ENCODE measurements around the gene RNF224.
"Not testable (repeated sequence)": the region's sequence is repeated elsewhere in the genome, so short reads cannot be mapped to it uniquely, and the experiment has no call there.

The RNF224 gene

DNA sequence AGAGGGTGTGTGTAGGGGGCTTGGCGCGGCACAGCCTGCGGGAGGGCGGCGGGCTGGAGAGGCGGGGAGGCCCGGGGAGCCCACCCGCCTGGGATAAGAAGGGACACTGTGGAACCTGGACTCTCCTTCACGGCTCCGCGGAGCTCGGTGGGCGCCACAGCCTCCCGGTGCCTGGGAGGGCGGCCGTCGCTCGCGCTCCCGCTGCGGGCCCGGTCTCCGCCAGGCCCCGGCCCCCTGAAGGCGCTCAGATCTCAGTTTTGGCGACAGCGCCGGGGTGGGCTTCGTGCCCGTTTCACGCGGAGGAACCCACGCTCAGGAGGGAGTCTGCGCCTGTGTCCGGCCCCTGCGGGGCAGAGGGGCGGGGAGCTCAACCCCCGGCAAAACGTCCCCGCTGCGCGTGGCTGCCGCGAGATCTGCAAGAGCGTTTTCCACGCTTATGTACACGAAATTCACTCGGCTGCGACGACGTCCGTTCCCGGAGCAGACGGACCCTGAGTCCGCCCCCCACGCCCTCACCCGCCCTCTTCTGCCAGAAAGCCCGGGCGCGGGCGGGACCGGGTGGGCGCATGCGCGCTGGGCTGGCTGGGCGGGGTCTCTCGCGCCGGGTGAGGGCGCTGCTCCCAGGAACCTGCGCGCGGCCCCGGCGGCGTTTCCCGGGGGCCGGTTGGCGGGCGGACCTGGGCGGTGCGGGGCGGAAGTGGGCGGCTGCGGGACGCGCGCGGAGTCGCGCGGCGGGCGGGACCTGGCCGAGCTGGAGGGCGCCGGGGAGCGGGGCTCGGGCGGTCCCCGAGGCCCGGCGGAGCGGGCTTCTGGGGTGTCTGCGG lies 27.5 kb downstream of the RNF224 start, which contains the start of gene NELFB:
TSS of gene NELFB (plus strand) at position 704 of the 824 bp plus-strand sequence.
- peak; percentile 98 for DNase-seq (ENCODE audit: low spot score)

DNA sequence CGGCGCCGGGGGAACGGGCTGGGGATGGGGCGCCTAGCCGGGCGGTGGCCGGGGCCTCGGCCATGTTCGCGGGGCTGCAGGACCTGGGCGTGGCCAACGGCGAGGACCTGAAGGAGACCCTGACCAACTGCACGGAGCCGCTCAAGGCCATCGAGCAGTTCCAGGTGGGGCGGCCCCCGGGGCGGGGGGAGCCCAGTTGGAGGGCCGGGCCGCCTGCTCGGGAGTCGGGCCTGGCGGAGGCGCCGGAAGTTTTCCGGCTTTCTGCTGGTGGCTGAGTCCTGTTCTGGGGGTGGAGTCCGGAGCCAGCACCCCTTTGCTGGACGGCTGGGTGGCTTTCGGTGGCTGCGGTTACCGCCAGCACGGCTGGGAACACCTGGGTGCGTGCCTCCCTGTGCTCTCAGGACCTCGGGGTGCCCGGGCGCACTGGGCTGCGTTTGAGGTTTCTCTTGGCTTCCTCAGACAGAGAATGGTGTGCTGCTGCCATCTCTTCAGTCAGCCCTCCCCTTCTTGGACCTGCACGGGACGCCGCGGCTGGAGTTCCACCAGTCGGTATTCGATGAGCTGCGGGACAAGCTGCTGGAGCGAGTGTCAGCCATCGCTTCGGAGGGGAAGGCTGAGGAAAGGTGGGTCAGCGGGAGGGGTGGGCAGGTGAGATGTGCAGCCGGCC lies 28.3 kb downstream of the RNF224 start:
- DNase-seq (ENCODE audit: low spot score), result no peak

DNA sequence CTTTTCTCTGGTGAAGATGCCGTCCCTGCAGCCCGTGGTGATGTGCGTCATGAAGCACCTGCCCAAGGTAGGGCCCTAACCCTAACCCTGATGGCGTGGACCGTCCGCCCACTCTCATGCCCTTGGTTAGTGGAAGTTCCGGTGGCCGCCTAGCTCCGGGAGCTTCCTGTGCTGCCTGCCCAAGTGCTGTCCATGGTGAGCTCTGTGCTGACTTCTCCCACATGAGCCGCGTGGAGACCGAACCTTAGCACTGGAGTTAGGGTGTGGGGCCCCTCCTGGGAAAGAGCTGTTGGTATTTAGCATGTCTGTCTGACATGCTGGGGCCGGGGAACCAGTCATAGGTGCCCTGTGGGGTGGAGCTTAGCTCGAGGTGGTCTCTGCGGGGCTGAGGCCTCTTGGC lies 29.1 kb downstream of the RNF224 start:
- DNase-seq (ENCODE audit: low spot score), result no peak

DNA sequence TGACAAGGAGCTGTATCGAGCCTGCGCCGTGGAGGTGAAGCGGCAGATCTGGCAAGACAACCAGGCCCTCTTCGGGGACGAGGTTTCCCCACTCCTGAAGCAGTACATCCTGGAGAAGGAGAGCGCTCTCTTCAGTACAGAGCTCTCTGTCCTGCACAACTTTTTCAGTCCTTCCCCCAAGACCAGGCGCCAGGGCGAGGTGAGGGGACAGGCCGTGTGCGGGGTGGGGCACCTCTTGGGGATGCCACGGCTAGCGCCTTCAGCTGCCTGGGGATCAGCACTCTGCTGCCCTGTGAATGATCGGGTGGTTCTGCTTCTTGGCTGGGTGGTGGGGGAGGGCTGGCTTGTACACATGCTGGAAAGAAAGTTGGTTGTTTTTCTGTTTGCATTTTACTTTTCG lies 29.6 kb downstream of the RNF224 start:
- DNase-seq (ENCODE audit: low spot score), result no peak

DNA sequence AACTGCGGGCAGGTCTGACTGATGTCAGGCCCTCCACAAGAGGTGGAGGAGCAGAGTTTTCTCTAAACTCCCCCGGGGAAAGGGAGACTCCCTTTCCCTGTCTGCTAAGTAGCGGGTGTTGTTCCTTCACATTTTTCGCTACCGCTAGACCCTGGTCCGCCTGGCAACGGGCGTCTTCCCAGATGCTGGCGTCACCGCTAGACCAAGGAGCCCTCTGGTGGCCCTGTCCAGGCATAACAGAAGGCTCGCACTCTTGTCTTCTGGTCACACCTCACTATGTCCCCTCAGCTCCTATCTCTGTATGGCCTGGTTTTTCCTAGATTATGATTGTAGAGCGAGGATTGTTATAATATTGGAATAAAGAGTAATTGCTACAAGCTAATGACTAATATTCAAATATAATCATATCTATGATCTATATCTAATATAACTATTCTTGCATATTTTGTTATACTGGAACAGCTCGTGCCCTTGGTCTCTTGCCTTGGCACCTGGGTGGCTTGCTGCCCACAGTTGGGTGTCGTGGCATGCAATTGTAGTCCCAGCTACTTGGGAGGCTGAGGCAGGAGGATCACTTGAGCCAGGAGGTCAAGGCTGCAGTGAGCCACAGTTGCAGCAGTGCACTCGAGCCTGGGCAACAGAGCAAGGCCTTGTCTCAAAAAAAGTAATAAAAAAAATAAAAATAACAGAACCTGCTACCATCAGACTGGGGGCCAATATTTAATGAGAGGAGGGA lies 35.0 kb downstream of the RNF224 start:
- DNase-seq (ENCODE audit: low spot score), result not testable (repeated sequence)

DNA sequence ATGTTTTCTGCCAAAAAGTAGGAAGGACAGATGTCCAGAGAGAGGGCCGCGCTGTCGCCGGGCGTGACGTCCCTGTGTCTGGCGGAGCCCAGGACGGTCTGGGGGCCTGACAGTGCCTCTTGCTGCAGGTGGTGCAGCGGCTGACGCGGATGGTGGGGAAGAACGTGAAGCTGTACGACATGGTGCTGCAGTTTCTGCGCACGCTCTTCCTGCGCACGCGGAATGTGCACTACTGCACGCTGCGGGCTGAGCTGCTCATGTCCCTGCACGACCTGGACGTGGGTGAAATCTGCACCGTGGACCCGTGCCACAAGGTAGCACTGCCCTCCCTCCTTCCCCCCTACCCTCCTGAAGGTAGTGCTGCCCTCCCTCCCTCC lies 35.6 kb downstream of the RNF224 start:
- DNase-seq (ENCODE audit: low spot score), result no peak

DNA sequence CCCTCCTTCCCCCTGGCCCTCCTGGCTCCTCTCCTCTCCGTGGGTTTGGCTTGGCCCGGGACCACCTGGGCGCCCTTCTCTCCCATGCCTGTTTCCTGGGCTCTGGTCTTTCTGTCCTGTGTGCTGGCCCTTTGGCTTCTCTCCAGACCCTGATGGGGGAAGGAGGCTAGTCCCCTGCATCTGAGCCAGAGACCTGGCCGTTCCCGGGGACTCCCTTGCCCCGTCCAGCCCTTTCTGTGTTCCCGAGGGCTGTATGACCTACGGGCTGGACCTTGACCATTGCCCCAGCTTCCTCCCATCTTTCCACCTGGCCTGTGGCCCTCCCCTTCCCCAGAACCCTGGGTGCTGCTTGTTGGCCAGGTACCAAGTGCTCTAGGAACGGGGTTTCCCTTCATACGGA lies 36.2 kb downstream of the RNF224 start:
- no peak for DNase-seq (ENCODE audit: low spot score)

DNA sequence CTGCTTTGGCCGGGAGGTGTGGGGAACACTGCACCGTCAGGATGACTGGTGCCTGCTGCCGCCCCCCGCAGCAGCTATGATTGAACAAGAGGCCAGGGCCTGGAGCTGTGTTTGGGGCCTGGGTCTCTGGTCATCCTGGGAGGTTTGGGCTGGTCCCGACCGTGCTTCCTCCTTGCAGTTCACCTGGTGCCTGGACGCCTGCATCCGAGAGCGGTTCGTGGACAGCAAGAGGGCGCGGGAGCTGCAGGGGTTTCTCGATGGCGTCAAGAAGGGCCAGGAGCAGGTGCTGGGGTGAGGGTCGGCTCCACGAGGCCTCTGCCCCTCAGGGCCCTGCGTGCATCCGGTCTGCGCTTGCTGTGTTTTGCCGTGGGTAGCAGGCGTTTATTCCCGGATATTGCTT lies 36.8 kb downstream of the RNF224 start:
- no peak for DNase-seq (ENCODE audit: low spot score)

DNA sequence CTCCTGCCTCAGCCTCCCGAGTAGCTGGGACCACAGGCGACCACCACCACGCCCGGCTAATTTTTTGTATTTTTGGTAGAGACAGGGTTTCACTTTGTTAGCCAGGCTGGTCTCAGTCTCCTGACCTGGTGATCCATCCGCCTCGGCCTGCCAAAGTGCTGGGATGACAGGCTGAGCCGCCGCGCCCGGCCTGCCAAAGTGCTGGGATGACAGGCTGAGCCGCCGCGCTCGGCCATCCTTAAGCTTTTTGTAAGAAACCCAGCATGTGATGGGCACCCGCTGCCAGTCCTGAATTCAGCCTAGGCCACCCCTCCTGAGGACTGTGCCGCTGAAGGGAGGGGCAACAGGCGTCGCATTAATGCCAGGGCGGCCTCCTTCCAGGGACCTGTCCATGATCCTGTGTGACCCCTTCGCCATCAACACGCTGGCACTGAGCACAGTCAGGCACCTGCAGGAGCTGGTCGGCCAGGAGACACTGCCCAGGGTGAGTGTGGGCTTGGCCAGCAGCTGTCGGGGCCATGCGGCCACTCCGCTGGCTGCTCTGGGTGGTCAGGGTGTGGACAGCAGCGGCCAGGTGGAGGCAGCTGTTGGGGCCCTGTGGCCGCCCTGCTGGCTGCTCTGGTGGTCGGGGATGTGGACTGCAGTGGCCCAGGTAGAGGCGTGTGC lies 38.3 kb downstream of the RNF224 start:
- no peak for DNase-seq (ENCODE audit: low spot score)

DNA sequence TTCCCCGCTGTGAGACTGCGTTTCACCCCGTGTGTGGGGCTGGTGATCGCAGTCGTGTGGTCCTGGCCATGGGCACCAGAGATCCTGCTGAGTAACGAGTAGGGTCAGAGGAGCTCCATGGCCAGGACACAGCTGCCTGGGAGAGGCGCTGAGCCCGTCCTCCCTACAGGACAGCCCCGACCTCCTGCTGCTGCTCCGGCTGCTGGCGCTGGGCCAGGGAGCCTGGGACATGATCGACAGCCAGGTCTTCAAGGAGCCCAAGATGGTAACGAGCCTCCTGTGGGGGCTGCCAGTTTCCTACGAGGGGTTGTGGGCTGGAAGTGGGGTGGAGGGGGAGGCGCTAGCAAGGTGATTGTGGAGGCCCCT lies 38.8 kb downstream of the RNF224 start:
- peak; percentile 63 for DNase-seq (ENCODE audit: low spot score)

DNA sequence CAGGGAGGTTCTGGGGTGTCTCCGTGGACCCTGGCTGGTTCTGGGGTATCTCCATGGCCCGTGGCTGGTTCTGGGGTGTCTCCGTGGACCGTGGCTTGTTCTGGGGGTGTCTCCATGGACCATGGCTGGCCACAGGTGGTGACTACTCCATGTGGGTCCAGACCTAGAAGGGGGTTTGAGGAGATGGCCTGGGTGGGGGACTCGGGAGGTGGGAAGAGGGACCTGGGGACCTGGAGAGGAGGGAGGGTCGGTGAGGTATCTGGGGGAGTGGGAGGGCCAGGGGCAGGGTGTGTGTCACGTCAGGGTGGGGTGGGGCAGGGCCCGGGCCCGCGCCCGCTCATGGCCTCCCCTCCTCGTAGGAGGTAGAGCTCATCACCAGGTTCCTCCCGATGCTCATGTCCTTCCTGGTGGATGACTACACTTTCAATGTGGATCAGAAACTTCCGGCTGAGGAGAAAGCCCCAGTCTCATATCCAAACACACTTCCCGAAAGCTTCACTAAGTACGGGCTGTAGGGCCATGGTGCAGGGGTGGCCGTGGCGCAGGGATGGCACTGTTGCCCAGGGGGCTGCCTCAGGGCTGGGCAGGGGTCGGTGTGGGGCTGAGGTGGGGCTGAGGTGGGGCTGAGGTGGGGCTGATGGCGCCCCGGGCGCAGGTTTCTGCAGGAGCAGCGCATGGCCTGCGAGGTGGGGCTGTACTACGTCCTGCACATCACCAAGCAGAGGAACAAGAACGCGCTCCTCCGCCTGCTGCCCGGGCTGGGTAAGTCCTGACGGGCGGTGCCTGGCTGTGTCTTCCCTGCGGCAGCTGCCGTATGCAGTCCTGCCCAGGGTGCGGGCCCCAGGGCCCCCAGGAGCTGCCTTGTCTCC lies 39.5 kb downstream of the RNF224 start:
- DNase-seq (ENCODE audit: low spot score), result peak; percentile 63

DNA sequence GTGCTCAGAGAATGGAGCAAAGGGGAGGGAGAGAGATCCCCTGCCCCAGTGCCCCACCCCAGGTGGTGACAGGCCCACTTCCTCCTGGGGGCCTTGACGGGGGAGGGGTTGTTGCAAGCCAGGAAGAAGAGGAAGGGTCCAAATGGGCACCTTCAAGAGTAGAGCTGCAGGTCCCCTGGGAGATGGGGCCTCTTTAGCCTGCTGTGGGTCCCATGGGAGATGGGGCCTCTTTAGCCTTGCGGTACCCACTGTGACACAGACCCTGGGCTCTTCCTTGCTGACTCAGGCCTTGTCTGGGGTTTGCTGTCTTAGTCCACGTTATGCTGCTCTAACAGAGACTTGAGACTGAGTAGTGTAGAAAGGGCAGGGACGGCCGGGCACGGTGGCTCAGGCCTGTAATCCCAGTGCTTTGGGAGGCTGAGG lies 40.6 kb downstream of the RNF224 start:
- DNase-seq (ENCODE audit: low spot score), result no peak

DNA sequence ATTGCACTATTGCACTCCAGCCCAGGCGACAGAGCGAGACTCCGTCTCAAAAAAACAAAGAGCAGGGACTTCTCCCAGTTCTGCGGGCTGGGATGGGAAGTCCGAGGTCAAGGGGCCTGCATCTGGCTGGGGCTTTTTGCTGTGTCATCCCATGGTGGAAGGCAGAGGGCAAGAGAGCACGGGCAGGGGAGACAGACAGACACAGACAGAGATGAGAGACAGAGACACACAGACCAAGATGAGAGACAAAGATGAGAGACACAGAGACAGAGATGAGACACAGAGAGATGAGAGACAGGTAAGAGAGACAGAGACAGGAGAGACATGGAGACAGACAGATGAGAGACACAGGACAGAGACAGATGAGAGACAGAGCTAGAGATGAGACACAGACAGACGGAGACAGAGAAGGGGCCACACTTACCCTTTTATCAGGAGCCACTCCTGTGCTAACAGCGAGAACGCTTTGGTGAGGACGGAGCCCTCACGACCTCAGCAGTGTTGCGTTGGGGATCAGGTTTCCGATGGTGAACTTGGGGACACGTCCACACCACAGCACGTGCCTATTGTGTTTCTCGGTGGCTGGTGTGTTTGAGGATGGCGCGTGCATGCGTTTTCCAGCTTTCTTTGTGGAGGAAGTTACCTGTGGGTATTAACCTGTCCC lies 41.4 kb downstream of the RNF224 start:
- DNase-seq (ENCODE audit: low spot score), result no peak

DNA sequence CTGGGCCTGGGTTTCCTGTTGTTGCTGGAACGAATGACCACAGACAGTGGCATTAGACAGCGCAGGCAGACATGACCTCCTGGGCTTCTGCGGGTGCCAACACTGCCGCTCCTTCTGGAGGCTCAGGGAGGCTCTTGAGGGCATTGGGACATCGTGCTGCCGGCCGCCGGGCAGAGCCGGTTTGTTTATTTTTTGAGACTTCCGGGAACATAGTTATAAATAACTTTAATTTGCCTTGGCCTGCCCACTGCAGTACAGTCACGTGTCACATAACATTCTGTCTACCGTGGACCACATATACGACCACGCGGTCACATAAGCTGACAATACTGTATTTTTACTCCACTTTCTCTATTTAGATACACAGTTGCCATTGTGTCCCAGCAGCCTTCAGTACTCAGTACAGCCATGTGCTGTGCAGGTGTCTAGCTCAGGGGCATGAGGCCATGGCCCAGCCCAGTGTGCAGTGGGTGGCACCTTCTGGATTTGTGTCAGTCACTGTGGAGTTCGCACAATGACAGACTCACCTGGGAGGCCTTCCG lies 42.0 kb downstream of the RNF224 start:
- DNase-seq (ENCODE audit: low spot score), result no peak

DNA sequence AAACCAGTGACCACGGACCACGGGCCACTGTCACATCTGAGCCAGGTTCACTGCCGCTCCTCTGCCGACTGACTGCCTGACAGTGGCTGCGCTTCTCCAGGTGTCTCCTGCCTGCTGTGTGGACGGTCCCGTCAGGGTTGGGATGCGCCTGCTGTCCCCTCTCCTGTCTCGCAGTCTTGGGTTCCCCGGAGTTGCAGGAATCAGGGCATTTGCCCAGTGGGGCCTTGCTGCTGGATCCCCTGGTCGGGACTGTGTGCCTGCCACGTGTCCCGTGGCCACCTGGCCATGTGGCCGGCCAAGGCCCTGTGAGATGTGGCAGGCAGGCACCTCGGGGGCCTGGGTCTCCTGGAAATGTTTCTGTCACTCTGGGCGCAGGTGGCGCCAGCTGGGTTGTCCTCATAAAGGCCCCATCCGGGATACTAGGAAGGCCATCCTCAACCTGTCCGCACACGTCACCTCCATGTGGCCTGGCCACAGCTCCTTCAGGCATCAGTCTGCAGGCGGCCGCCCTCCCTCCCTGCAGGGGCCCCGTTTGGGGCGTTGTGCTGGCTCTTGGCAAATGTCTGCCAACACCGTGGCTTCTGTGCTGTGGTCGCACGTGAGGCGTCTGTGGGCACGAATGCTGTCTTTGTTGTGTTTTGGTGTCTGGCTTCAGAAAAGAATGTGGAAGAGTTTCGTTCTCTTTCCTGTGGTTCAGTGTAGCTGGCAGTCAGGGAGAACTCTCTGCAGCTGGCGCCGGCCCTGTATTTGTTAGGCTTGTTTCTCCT lies 43.8 kb downstream of the RNF224 start:
- no peak for DNase-seq (ENCODE audit: low spot score)

DNA sequence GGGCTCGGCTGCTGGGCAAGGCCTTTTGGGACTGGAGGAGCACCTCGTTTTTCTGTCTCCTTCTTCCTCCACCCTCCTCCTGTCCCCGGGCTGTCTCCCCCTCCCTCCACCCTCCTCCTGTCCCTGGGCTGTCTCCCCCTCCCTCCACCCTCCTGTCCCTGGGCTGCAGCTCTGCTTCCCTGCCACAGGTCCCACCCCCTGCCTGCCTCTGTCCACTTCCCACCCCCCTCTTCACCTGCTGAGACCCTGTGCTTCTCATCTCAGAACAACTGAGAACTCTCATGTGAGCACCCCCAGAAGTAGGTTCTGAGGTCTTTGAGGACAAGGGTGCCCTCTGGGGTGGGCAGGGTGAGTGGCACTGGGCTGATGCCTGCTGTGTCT lies 44.4 kb downstream of the RNF224 start:
- no peak for DNase-seq (ENCODE audit: low spot score)

DNA sequence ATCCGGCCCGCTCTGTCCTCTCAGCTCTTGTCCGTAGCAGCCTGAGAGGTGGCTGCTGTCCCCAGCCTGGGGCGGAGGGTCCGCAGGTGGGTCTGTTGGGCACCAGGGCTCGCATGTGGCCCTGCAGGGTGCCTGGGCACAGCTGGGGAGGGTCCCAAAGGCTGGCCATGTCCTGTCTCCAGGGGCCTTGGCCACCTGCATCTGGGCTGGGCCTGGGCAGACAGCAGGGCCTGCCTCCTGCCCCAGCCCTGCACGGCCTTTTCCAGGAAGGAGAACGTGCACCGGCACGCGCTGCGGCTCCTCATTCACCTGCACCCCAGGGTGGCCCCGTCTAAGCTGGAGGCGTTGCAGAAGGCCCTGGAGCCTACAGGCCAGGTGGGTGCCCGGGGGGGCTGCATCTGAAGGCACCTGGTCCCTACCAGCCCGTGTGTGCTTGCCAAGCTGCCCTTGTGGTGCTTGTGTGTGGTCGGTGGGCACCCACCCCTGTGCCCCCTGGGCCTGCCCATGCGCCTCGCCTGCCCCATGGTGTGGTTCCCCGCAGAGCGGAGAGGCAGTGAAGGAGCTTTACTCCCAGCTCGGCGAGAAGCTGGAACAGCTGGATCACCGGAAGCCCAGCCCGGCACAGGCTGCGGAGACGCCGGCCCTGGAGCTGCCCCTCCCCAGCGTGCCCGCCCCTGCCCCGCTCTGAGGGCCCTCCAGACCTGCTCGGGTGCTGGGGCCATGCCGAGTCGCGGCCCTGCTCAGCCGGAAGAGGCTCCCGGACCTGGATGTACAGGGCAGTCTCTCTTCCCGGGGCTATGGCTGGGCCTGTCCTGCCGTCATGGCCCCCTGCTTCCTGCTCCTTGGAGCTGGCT lies 45.2 kb downstream of the RNF224 start:
- peak; percentile 62 for DNase-seq (ENCODE audit: low spot score)

DNA sequence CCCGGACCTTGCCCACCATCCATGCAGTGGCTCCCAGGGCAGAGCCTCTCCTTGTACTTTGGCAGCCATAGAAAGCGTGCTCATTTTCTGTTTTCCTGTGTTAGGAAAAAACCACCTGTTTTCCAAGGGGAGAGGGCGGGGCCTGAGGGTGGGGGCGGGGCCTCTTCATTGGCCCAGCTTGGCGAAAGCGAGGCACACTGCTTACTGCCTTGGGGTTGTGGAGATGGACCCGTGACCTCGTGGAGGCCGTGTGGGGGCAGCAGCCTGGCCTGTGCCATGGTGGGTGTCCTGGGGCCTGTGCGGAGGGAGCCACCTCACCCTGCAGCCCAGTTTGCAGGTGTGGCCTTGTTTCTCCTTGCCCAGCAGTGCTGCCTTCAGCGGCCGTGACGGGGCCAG lies 45.8 kb downstream of the RNF224 start:
- DNase-seq (ENCODE audit: low spot score), result no peak

Data from left forelimb (tissue), 1 donor.